CD4-positive, alpha-beta T cell treated with Interleukin-6 at 100 ng/mL for 8 hours (primary cell): Measurements from ENCODE around the gene IDH3B.
A peak's percentile ranks its signal among the peaks of the same experiment; 100 is the strongest.
"Not testable (repeated sequence)": the region's sequence is repeated elsewhere in the genome, so short reads cannot be mapped to it uniquely, and the experiment has no call there.

Experiments used
- DNase-seq: peaks from one replicate; pipeline ENCODE4 v3.0.0-alpha.2; 2020; ENCODE audit warnings: mixed read lengths, low spot score

Gene IDH3B

DNA sequence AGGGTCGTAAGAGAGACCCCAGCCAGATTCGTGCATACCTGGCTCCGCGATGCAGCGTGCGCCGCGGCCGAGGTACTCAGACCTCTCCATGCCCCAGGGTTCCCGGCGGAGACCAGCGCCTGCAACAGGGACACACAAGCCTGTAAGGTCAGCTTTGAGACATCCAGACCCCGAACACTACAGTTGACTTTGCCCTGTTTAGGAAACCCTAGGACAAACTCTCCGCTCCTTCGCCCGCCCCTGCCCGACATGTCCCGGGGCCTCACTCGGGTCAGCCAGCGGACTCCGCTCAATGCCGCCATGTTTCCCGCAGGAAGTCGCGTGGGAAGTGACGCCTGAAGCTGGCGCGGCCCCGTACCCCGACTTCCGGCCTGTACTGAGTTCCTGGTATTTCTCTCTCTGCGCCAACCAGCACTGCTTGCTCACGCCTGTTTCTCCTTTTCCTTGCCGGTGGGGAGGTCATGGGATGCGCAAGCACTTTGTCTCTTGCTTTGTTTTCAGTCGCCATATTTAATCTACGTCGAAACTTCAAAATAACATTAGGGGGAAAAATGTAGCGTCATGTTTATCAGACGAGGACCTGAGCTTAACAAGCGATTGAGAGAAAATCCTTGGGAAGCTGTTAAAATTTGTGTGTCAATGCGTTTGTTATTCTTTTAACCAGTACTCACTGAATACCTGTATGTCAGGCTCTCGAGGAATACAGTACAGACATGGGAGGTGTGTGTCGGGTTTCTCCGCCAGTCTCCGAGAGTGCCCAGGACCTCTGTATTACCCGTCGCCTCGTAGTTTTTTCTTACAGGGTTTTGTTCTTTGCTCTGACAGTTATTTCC, at the start of gene IDH3B:
Gene IDH3B (minus strand): TSS at position 330 of the 833 bp plus-strand sequence. CDS start 28 bp downstream, at position 302.
- peak; percentile 88 for DNase-seq

DNA sequence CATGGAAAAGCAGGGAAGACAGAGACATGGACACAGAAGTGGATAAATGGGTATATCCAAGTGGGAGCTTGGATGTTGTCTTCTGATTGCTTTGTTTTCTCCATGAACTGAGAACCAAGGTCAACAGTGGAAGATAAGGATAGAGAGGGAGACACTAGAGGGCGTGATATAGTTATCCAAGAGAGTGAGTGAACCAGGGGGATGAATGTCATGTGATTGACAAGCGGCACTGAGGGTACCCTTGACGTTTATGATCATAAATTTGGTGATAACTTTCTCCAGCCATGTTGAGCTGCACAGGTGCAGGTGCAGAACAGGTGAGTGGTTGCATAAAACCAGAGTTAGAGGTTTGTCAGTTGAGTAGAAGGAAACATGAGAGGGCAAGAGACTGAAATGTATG, 49.3 kb upstream of the IDH3B start:
- peak; percentile 51 for DNase-seq

DNA sequence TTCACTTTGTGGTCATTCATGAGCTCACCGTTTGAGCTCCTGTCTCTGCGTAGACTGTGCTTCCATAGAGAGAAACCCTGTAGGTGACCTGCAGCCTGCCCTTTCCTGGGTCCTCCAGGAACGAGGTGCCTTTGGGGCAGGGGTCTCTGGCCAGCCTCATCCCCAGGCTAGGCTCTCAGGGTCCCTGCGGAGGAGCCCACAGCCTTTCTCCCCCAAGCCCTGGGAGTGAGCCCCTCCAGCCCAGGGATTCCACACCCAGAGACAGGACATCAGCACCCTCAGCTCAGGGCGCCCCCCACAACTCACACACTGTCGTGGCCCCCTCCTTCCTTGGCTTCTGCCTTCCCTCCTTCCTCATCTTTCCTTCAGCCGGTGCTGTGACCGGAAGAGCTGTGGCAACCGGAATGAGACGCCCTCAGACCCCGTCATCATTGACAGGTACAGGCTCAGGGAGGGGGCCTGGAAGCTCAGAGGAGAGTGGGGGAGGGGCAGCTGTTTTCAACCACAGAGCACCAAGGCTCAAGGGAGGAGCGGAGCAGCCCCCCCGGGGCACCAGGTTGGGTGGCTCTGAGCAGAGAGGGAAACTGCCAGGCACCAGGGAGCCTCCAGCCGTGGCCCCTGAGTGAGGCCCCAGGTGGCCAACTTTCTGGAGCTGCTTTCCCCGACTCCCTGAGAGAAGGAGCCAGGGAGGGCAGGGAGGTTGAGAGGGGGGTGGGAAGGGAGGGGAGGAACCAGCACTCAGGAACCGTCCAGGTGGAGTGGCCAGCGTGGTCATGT, 45.4 kb upstream of the IDH3B start:
- no peak for DNase-seq

DNA sequence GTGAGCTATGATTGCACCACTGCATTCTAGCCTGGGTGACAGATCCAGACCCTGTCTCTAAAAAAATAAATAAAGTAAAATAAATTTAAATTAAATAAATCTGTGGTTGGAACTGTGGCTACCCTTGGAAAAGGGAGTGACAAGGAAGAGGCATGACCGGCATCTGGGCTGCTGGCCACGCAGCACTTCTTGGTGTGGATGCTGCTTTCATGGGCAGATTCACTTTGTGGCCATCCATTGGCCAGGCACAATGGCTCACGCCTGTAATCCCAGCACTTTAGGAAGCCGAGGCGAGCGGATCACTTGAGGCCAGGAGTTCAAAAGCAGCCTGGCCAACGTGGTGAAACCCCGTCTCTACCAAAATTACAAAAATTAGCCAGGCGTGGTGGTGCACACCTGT, 44.6 kb upstream of the IDH3B start:
- DNase-seq, result no peak

DNA sequence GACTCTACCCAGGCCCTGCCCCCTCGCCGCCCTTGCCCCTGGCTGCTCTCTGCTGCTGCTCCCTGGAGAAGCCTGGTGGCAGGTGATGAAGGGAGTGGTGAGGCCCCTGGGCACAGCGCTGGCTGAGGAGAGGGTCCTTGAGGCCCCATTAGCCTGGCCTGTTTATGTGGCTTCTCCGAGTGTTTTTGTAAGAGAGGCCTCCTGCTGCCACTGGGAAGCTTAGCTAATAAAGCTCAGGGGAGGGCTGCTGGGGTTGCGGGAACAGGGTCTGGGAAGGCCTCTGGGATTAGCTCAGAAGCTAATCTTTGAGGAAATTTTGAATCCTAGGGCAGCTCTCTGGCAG, 44.0 kb upstream of the IDH3B start:
- DNase-seq, result no peak

DNA sequence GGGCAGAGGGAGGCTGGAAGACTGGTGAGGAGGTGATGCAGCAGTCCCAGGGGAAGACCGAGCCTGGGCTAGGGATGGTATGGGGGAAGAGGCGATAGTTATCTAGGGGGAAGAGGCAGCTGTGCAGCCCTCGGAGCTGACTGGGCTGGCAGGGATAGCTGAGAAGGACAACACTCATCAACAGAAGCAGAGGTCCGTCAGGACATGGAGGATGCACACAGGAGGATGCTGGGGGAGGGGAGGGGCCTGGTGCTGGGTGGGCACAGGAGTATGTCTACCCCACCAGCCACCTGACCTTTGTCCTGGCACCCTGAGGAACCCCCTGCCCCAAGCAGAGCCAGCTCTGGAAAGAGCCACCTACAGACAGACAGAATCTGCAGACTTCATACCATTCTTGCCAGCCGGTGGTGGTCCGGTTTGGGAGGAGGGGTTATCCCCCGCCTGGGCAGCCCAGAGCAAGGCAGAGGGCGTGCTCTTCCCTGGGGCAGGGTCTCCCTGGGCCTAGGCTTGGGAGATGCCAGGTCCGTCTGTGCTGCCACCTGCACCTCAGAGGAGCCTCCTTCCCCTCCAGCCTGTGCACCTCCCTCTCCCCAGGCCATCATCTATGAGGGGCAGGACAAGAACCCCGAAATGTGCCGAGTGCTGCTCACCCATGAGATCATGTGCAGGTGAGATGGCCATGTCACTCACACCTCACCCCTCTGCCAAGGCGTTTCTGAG, 43.5 kb upstream of the IDH3B start:
- DNase-seq, result no peak

DNA sequence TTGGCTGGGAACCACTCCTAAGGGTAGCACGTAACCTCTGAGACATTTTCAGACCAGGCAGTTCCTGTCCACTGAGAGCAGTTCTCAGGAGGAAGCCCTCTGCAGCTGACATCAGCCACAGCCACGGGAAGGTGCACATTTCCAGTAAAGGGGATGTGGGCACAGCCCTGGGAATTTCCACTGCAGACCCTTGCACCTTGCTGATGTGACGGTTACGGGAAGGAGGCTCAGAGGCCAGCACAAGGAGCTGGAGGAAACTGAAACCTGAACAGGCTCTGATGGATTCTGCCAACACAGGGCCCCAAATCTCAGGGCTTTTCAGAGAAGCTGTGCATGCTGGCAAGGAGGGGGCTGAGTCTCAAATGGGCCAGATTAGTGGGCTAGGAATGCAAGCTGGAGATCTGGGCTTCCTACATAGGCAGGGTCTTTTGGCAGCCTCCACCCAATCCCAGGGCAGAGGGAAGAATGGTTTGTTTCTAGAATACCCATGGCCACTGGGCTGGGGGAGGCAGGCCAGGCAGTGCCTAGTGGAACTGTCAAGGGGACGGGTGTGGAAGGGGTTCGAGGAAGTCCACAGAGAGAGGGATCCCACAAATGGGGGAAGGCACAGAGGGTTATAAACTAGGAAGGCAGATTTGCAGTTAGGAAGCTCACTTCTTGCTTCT, 42.8 kb upstream of the IDH3B start:
- DNase-seq, result no peak

DNA sequence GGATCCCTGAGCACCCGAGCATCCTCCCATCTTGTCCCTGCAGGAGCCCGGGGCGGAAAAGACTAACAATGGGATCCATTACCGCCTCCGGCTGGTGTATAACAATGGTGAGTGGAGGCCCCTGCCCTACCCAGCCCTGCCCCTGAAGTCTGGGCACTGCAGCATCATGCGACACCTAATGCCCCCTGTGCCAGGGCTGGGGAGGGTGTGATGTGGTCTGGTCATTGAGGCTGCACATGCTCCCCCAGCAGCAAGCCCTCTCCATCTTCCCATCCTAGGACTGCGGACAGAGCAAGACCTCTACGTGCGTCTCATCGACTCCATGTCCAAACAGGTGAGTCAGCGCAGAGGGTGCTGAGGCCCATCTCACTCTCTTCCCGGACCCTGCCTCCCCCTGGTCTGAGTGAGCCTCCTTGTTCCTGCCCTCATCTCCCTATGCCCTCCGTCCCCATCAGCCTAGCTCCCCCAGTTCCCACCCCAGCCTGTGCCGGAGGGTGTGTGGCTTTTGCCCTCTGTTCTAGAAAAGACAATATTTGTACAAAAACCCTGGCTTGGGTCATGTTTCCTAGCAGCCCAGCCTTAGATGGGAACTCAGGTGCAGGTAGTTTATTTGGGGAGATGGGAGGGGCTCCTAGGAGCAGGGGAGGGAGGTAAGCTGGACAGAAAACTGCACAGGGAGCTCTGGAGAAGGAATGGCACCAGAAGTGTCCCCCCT, 42.1 kb upstream of the IDH3B start:
- DNase-seq, result no peak

DNA sequence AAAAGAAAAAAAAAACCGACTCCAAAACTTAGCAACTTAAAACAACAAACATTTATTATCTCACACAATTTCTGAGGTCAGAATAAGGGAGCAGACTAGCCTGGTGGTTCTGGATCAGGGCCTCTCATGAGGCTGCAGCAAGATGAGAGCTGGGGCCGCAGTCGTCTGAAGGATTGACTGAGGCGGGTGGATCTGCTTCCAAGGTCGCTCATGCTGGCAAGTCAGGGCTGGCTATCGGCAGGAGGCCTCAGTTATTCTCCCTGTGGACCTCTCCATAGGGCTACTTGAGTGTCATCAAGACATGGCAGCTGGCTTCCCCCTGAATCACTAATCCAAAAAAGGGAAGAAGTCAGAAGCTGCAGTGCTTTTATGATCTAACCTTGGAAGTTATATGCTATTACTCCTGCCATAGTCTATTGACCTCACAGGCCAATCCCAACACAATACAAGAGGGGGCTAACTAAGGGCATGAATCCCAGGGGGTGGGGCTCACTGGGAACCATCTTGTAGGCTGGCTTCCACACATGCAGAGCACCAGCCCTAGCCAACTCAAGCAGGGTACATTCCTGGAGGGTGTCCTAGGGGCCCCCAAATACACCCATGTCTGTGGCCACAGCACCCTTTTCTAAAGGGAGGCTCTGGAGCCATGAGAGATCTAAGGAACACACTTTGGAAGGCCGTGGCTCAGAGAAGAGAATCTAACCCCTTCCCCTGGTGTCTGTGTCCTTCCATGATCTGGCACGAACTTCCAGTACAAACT, 39.9 kb upstream of the IDH3B start:
- DNase-seq, result no peak

DNA sequence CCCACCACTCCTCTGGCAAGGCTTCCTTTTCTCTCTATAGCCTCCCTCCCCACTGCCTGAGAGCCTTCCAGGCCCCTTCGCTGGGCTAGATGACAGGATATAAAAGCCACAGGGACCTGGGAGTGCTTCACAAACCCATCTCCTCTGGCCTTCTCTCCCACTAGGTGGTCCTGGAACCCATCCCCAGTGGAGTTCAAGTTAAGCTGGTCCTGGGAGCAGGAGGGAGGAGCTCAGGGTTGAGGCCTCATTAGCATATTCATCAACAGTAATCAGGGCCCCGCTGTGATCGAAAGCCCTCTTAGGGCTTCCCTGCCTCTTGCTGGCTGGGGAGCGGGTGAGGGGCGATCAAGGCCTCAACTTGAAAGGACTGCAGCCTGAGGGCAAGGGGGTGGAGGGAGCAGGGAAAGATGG, 37.7 kb upstream of the IDH3B start:
- no peak for DNase-seq

DNA sequence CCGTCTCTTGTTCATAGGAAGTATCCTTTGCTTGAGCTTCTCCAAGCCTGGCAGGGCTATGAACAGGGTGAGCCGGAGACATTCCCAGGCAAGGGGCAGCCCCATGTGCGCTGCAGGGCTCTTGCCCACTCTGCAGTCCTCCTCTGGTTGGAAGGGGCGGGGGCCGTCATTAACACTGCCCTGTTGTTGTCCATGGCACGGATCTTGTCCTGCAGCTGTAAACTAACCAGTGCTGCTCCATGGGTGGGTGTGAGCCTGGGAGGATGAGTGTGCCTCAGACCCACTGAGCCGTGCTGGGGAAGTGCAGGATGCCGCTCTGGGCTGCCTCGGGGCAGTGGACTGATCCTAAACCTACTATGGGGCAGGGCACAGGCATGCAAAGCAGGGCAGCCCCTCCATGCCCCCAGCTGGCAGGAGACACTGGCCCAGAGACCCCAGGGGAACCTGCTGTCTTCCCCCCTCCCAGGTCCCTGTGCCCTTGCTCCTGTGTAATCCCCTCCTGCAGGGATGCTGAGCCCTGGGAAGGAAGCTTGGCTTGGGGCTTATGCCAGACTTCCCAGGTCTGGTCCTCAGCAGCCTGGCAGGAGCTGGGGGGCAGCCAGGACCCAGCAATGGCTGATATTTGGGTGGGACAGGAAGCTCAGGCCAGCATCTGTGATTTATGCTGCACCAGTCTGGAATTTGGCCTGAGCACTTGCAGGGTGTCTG, 37.1 kb upstream of the IDH3B start:
- DNase-seq, result no peak

DNA sequence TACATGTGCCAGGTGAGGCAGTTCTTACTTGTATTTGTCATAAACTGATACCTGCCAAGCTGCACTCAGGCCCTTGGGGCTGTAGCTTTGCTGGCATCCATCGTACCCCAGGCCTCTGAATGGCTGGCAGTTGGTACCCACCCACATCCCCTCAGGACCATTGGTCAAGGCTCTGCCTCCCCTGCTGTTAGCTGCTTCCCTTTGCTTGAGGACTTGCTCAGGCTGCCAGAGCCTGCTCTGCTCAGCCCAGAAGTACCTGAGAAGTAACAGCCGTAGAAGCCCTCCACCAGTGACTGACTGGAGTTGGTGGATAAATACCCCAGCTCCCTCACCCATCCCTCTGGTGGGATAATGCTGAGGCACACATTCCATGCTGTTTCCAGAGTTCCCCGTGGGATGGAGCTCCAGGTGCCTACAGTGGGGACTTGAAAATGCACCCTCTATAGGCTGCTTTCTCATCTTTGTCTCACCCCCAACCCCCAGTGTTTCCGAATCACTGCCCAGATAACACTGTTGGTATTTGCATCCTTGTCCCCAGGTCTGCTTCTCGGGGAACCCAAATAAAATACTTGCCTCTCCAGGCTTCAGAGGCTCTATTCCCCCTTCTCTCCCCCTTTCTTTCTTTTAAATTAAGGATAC, 35.9 kb upstream of the IDH3B start:
- DNase-seq, result no peak

DNA sequence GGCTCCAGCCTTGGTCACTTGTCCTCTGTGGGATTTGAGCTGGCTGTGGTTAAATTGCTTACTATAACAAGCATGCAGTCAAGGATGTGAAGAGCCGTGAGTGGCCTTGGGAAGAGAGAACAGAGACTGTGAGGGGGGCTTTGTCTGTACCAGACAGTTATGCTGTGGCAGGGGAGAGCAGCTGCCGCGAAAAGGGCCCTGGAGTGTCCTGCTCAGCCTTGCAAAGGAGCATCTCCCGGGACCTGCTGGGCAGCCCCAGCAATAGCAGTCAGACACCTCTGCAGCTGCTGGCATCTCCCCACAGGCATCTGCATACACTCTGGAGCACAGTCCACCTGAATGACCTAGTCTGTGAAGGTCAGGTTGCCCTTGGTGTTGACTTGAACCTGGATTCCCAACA, 34.9 kb upstream of the IDH3B start:
- no peak for DNase-seq

DNA sequence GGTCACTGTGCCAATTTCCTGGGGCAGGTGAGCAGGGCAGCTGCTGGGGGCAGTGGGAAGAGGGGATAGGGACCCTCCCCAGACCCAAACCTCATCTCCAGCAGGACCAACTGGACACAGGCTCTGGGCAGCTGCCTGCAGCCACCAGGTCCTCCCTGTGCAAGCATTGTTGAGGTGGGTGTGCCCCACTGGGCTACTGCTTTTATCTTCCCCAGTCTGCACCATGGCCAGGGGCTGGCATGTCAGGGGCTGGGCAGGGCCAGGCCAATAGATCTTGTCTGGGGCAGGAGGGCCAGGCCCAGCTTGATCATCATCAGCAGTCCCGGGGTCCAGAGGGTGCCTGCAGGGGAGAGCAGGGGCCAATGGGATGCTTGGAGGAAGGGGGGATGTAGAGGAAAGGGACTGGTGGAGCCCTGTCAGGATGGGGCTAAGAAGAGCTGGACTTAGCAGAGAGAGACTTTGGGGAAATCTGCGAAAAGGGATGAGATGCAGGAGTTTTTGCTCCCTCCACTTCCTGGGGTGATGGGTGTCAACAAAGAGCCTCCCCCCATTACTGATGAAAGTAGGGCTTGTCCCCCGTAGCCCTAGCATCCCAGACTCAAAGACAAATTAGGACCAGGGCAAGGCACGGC, 34.3 kb upstream of the IDH3B start:
- DNase-seq, result no peak

DNA sequence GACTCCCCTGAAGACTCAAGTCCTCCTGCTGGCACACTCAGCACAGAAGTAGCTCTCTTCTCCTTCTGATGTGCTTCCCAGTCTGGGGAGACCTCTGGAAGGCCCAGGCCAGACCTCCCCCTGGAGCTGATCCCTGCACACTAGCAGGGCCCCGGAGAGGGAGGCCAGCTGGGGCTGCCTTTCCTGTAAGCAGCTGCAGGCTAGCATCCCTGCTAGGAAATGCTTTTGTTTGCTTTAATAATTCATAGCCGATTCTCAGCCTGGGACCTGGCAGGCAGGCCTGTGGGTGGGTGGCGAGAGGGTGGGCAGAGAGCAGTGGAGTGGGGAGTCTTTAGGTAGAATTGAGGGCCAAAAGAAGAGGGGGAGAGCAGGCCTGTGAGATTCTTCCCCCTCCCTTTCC, 33.8 kb upstream of the IDH3B start:
- DNase-seq, result no peak

DNA sequence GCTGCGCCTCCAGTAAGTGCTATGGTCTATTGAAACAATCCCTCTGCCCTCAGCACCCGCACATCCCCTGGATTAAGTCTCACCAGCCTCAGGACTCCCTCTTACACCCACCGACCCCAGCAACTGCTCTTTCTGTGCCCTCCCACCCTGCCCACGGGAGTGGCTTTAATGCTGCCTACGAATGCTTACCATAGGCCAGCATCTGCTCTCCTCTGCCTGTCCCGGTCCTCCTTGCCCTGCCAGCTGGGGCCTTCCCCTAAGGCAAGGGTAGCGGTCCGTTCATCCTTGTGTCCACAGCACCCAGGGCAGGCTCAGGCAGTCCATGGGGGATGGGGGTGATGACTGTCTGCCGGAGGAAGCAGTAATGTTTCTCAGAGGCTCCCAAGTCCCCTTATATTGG, 32.6 kb upstream of the IDH3B start:
- DNase-seq, result no peak

DNA sequence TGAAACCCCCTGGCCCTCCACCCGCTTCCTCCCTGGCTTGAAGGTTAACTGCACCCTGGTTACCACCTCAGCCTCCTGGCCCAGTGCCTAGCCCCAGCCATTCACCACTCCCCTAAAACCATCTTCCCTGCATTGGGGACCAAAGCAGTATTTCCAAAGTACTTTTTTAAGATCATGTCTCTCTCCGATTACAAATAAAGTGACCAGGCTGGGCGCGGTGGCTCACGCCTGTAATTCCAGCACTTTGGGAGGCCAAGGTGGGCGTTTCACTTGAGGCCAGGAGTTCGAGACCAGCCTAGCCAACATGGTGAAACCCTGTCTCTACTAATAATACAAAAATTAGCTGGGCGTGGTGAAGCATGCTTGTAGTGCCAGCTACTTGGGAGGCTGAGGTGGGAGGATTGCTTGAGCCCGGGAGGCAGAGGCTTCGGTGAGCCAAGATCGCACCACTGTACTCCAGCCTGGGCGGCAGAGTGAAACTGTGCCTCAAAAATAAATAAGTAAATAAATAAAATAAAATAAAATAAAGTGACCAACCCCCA, 32.0 kb upstream of the IDH3B start:
- DNase-seq, result not testable (repeated sequence)

DNA sequence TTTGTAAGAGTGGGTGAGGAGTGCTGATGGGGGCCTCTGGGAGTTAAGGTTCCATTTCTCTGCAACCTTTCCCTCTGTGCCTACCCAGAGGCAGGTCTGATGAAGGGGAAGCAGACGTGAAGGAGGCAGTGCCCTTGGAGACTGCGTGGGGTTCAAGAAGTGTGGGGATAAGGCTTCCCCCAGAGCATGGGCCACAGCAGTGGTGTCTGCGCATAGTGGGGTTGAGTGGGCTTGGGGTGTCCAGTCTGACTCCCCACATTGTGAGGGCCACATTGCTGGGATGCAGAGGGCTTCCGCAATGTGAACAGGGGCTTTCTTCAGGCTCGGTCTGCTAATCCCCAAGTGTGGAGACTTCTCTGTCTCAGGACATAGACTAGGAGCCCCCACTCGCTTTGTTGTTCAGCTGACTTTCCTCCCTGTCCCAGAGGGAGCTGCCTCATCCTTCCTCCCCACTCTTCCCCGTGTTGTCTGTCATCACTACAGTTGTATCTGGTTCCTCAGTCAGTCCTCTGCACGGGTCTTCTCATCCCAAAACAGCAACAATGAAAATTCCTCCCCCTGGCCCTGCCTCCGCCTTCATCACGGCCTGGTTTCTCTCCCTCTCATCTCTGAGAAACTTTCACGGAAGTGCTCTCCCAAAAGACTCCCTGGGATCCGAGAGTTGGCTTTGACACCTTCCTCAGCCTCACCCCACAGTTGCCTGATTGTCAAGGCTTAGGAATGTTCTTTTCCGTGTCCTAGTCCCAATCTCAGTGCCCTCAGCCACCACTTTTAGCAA, 31.4 kb upstream of the IDH3B start:
- no peak for DNase-seq
